ENCODE measurements around the gene LRFN2. TPM values are rescaled to one million over a fixed set of nuclear protein-coding genes. Genes with fewer than 3 reads are reported as not detected.

LRFN2 gene
- polyA plus RNA-seq, 1 donor from 2014 or later = 14.8 TPM

DNA sequence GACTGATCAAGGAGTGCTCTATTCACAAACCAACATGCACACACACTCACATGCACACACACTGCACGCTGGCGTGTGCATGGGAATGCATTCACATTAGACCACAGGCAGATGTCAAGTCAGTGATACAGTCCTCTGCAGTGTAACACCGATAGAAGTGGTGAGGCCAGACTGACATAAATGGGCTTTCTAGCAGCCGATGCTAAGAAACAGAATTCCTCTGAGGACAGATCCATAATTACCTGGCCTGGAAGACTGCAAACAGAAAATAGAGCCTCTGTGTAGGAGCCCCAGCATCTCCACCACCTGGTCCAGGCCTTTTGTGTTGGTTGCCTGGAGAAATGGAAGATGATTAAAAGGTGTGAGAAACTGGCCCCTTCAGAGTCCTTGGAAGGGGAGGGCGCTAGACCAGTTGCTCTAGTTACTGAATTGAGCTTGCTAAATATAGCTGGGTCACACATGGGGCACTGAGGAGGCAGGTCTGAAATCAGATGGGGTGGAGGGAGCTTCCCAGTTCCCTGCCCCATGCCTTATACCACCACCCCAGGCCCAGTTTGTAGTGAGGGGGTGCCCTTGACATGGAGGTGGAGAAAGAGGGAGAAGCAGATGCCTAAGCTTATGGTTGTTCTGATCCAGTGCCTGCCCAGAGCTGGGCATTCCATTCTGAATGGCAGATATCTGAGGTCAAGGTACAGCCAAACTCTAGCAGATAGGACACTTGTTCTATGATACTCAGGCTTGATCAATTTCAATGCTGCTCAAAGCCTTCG, 233.8 kb downstream of the LRFN2 start:
- H3K36me3 ChIP-seq (ENCODE audit: insufficient read depth, low read length) = no peaks in the 10 kb centered on the region
- H2AFZ ChIP-seq (ENCODE audit: low read depth, low read length) = no peak overlapping the region
- no peaks in the 10 kb centered on the region for H3K9me3 ChIP-seq (ENCODE audit: low read length)
- H3K79me2 ChIP-seq (replicated peaks; ENCODE audit: insufficient read depth, low read length) = no peaks in the 10 kb centered on the region
- peak overlapping the region; percentile 30 for H3K27ac ChIP-seq (ENCODE audit: low read length)
- TF ChIP-seq EP300 (conservative IDR thresholded peaks at IDR 0.05; ENCODE audit: poor library complexity, severe bottlenecking) (peak; percentile 37), RAD21 (conservative IDR thresholded peaks at IDR 0.05) (no peak), MXI1 (conservative IDR thresholded peaks at IDR 0.05; ENCODE audit: poor library complexity, severe bottlenecking) (no peak), POLR2AphosphoS5 (IDR thresholded peaks at IDR 0.05) (peak; percentile 60)
- TF ChIP-seq, protein P1, sequence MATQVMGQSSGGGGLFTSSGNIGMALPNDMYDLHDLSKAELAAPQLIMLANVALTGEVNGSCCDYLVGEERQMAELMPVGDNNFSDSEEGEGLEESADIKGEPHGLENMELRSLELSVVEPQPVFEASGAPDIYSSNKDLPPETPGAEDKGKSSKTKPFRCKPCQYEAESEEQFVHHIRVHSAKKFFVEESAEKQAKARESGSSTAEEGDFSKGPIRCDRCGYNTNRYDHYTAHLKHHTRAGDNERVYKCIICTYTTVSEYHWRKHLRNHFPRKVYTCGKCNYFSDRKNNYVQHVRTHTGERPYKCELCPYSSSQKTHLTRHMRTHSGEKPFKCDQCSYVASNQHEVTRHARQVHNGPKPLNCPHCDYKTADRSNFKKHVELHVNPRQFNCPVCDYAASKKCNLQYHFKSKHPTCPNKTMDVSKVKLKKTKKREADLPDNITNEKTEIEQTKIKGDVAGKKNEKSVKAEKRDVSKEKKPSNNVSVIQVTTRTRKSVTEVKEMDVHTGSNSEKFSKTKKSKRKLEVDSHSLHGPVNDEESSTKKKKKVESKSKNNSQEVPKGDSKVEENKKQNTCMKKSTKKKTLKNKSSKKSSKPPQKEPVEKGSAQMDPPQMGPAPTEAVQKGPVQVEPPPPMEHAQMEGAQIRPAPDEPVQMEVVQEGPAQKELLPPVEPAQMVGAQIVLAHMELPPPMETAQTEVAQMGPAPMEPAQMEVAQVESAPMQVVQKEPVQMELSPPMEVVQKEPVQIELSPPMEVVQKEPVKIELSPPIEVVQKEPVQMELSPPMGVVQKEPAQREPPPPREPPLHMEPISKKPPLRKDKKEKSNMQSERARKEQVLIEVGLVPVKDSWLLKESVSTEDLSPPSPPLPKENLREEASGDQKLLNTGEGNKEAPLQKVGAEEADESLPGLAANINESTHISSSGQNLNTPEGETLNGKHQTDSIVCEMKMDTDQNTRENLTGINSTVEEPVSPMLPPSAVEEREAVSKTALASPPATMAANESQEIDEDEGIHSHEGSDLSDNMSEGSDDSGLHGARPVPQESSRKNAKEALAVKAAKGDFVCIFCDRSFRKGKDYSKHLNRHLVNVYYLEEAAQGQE (IDR thresholded peaks at IDR 0.05; ENCODE audit: borderline replicate concordance) = peak; percentile 58
- H3F3A ChIP-seq (ENCODE audit: insufficient read depth, low read length, poor library complexity, severe bottlenecking) = no peaks in the 10 kb centered on the region
- peak overlapping the region; percentile 34 for H3K4me2 ChIP-seq (ENCODE audit: low read length)
- no peak overlapping the region for H3K9ac ChIP-seq (ENCODE audit: low read length)
- H4K20me1 ChIP-seq (ENCODE audit: insufficient read depth) = no peaks in the 10 kb centered on the region
- peak overlapping the region; percentile 4 for H3K4me3 ChIP-seq (ENCODE audit: low read length)
- no peaks in the 10 kb centered on the region for H3K9me2 ChIP-seq (ENCODE audit: insufficient read depth, low read length)
- H3K27me3 ChIP-seq (ENCODE audit: insufficient read depth, low read depth, low read length) = no peaks in the 10 kb centered on the region

DNA sequence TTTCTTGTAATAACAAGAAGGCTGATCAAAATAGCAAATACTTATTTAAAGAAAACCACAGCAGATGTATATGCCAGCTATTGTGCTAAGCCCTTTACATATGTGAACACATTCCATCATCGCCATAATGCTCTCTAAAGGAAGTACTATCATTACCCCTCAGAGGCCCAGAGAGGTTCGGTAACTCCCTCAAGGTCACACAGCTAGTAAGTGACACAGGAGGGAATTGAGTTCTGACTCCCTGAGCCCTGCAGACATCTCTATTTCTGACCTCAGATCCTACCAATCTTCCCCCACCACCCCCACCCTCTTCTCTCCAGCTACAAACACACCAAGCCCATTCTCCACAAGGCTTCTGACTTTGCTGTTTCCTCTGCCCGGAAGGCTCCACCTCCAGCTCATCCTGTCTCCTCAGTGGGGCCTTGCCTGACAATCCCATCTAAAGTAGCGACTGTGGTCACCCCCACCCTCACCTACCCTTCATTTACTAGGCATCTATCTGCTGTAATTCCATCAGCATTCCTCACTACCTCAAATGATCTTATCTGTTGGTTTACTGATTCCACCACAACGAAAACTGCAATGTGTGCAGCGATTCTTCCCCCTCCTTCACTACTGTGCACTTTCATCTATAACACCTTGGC, 234.5 kb downstream of the LRFN2 start:
- H3K4me2 ChIP-seq (ENCODE audit: low read length) = peak overlapping the region; percentile 34
- H2AFZ ChIP-seq (ENCODE audit: low read depth, low read length) = no peak overlapping the region

DNA sequence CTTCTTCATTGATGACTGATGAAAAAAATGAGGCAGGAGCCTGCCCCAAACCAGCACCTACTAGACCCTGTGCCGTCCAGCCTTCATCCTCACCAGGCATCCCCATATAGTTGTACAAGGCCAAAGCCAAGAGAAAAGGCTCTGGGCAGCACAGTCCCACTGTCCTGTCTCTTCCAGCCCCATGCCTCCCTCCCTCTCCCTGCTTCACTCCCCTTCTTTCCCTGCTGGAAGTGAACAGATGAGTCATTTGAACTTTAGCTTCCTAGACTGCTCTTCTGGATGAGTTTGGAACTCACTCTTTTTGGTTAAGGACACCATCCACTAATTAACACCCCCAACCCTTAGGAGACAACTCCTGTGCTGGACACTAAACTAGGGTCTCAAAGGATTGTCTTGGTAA, 235.2 kb downstream of the LRFN2 start:
- H3K9me3 ChIP-seq (ENCODE audit: low read length) = no peaks in the 10 kb centered on the region
- no peak overlapping the region for H3K4me3 ChIP-seq (ENCODE audit: low read length)
- no peak overlapping the region for H3K27ac ChIP-seq (ENCODE audit: low read length)
- H3K9me2 ChIP-seq (ENCODE audit: insufficient read depth, low read length) = no peaks in the 10 kb centered on the region
- no peak for TF ChIP-seq EZH2 (IDR thresholded peaks at IDR 0.05; ENCODE audit: borderline replicate concordance, insufficient read depth, low read length, poor library complexity, severe bottlenecking)
- TF ChIP-seq POLR2AphosphoS5 (IDR thresholded peaks at IDR 0.05) = no peak
- TF ChIP-seq TAF1 (IDR thresholded peaks at IDR 0.05; ENCODE audit: low read depth) = no peak
- TF ChIP-seq SMC3 (conservative IDR thresholded peaks at IDR 0.05; ENCODE audit: poor library complexity) = no peak
- TF ChIP-seq, protein P1 (IDR thresholded peaks at IDR 0.05; ENCODE audit: borderline replicate concordance) = no peak
- no peak for TF ChIP-seq RAD21 (conservative IDR thresholded peaks at IDR 0.05)
- TF ChIP-seq EP300 (conservative IDR thresholded peaks at IDR 0.05; ENCODE audit: poor library complexity, severe bottlenecking) = no peak
- TF ChIP-seq MXI1 (conservative IDR thresholded peaks at IDR 0.05; ENCODE audit: poor library complexity, severe bottlenecking) = no peak
- TF ChIP-seq, protein P2, sequence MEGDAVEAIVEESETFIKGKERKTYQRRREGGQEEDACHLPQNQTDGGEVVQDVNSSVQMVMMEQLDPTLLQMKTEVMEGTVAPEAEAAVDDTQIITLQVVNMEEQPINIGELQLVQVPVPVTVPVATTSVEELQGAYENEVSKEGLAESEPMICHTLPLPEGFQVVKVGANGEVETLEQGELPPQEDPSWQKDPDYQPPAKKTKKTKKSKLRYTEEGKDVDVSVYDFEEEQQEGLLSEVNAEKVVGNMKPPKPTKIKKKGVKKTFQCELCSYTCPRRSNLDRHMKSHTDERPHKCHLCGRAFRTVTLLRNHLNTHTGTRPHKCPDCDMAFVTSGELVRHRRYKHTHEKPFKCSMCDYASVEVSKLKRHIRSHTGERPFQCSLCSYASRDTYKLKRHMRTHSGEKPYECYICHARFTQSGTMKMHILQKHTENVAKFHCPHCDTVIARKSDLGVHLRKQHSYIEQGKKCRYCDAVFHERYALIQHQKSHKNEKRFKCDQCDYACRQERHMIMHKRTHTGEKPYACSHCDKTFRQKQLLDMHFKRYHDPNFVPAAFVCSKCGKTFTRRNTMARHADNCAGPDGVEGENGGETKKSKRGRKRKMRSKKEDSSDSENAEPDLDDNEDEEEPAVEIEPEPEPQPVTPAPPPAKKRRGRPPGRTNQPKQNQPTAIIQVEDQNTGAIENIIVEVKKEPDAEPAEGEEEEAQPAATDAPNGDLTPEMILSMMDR (IDR thresholded peaks at IDR 0.05; ENCODE audit: poor library complexity, severe bottlenecking) = no peak
- H3K79me2 ChIP-seq (replicated peaks; ENCODE audit: insufficient read depth, low read length) = no peaks in the 10 kb centered on the region
- no peaks in the 10 kb centered on the region for H3K27me3 ChIP-seq (ENCODE audit: insufficient read depth, low read depth, low read length)
- no peaks in the 10 kb centered on the region for H3F3A ChIP-seq (ENCODE audit: insufficient read depth, low read length, poor library complexity, severe bottlenecking)
- H3K4me2 ChIP-seq (ENCODE audit: low read length) = no peak overlapping the region
- no peak overlapping the region for H2AFZ ChIP-seq (ENCODE audit: low read depth, low read length)
- H3K9ac ChIP-seq (ENCODE audit: low read length) = no peak overlapping the region
- no peaks in the 10 kb centered on the region for H3K36me3 ChIP-seq (ENCODE audit: insufficient read depth, low read length)
- no peaks in the 10 kb centered on the region for H4K20me1 ChIP-seq (ENCODE audit: insufficient read depth)

More for the DNA sequence above, 234.5 kb downstream of the LRFN2 start:
- no peaks in the 10 kb centered on the region for H4K20me1 ChIP-seq (ENCODE audit: insufficient read depth)
- no peak overlapping the region for H3K9ac ChIP-seq (ENCODE audit: low read length)
- H3K36me3 ChIP-seq (ENCODE audit: insufficient read depth, low read length) = no peaks in the 10 kb centered on the region
- no peak for TF ChIP-seq EZH2 (IDR thresholded peaks at IDR 0.05; ENCODE audit: borderline replicate concordance, insufficient read depth, low read length, poor library complexity, severe bottlenecking)
- H3K9me3 ChIP-seq (ENCODE audit: low read length) = no peaks in the 10 kb centered on the region
- H3K9me2 ChIP-seq (ENCODE audit: insufficient read depth, low read length) = no peaks in the 10 kb centered on the region
- no peaks in the 10 kb centered on the region for H3K79me2 ChIP-seq (replicated peaks; ENCODE audit: insufficient read depth, low read length)
- no peaks in the 10 kb centered on the region for H3K27me3 ChIP-seq (ENCODE audit: insufficient read depth, low read depth, low read length)
- peak overlapping the region; percentile 30 for H3K27ac ChIP-seq (ENCODE audit: low read length)
- H3K4me3 ChIP-seq (ENCODE audit: low read length) = peak overlapping the region; percentile 4
- H3F3A ChIP-seq (ENCODE audit: insufficient read depth, low read length, poor library complexity, severe bottlenecking) = no peaks in the 10 kb centered on the region

Data from neural cell (in vitro differentiated cells).